Measurements from ENCODE around the gene MRPS25. TPM values are rescaled to one million over a fixed set of nuclear protein-coding genes. Genes with fewer than 3 reads are reported as not detected.

MRPS25 gene
- total and polyA plus RNA-seq, 9 of the 15 experiments (the other 6 are each of a cell fraction or from before 2014, with no cell fraction given): 34.3 to 129 (median 78.2) TPM

GRCh38 chr3:15063656-15064286, 1.3 kb downstream of the MRPS25 start:
- Histone ChIP-seq H3K9ac (ENCODE audit: insufficient read depth in 1 of 2, low read depth in 2 of 2, low read length in 2 of 2) (peak overlapping the region; percentile 98 to 99), H3K79me2 (ENCODE audit: control insufficient read depth, insufficient read depth, low read length) (peaks cover 50% of the 10 kb centered on the region), H3K9me3 (replicated peaks; ENCODE audit: control insufficient read depth, insufficient read depth, low read depth, low read length) (no peaks in the 10 kb centered on the region), H4K20me1 (replicated peaks; ENCODE audit: control insufficient read depth, insufficient read depth, low read length) (peaks cover 15% of the 10 kb centered on the region), H3K4me3 (peak overlapping the region; percentile 93), H2AFZ (ENCODE audit: low read depth, low read length) (no peak overlapping the region), H3K4me1 (replicated peaks in 1 of 2; ENCODE audit: control insufficient read depth in 2 of 2, insufficient read depth in 2 of 2, low read length in 2 of 2) (peaks cover 18 to 27% of the 10 kb centered on the region in 2 experiments; a peak in 4 of 5 replicates), H3K4me2 (ENCODE audit: insufficient read depth, low read length) (peak overlapping the region; percentile 90), H3K27ac (ENCODE audit: extremely low read depth, low read depth, low read length) (peak overlapping the region; percentile 99), H3K36me3 (ENCODE audit: control insufficient read depth, insufficient read depth, low read length) (peaks cover 39% of the 10 kb centered on the region), H3K9me1 (ENCODE audit: control insufficient read depth, insufficient read depth, low read length) (peaks cover 6% of the 10 kb centered on the region), H3K27me3 (ENCODE audit: control insufficient read depth in 2 of 2, insufficient read depth in 2 of 2, low read length in 2 of 2) (no peaks in the 10 kb centered on the region)
- ChIA-PET CTCF (ENCODE audit: low intra/inter-chr PET ratio) (no interaction called here), POLR2A (interaction anchor here (0.8 to 2.7 kb wide), 6 partner anchors 9 to 946 kb away, joined by 3 to 35 read pairs (median 10); partner anchors contain the start of gene RBSN)
- intact Hi-C loops (cut with micrococcal nuclease): loop anchor here (1.0 kb wide), 1 partner anchor 11 kb away; no protein-coding TSS in a partner anchor
- FAIRE-seq (peak; percentile 67), ATAC-seq (peak; percentile 13), DNase-seq (ENCODE audit: extremely low read depth in 1 of 4, low spot score in 3 of 4) (peak in 3 of 4 experiments; percentile 38 to 62 (median 45))
- in situ Hi-C loops (cut with MboI): no loop called here
- no TSS peak for BruUV-seq (replicated peaks)
- 18% methylated on average over 13 of the region's 13 CpGs for WGBS (ENCODE audit: insufficient coverage, low coverage, missing lambda C conversion rate)
- no peak for TF ChIP-seq MAX (CRISPR knock-in tag; IDR thresholded peaks at IDR 0.05)
- TF ChIP-seq HDAC1 (IDR thresholded peaks at IDR 0.05): 0 out of 4 replicates have a peak, but pooled peaks of 1 of the 2 experiments have one; percentile 13
- TF ChIP-seq ZNF445 (CRISPR knock-in tag; IDR thresholded peaks at IDR 0.05; ENCODE audit: low read depth): no peak
- TF ChIP-seq ZNF561 (CRISPR knock-in tag; conservative IDR thresholded peaks at IDR 0.05): no peak
- TF ChIP-seq, protein P1, sequence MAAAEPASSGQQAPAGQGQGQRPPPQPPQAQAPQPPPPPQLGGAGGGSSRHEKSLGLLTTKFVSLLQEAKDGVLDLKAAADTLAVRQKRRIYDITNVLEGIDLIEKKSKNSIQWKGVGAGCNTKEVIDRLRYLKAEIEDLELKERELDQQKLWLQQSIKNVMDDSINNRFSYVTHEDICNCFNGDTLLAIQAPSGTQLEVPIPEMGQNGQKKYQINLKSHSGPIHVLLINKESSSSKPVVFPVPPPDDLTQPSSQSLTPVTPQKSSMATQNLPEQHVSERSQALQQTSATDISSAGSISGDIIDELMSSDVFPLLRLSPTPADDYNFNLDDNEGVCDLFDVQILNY (CRISPR knock-in tag; IDR thresholded peaks at IDR 0.05): peak; percentile 52; the same call in 1 of the 2 replicates
- TF ChIP-seq CAMTA2 (CRISPR knock-in tag; conservative IDR thresholded peaks at IDR 0.05): no peak
- TF ChIP-seq RBM15 (IDR thresholded peaks at IDR 0.05; ENCODE audit: insufficient read depth, low read length): no peak
- TF ChIP-seq ZNF695 (CRISPR knock-in tag; IDR thresholded peaks at IDR 0.05): no peak
- no peak for TF ChIP-seq U2AF1 (optimal IDR thresholded peaks at IDR 0.05; ENCODE audit: low read depth, low read length)
- TF ChIP-seq RCOR1 (IDR thresholded peaks at IDR 0.05; ENCODE audit: borderline replicate concordance in 1 of 2, low read depth in 2 of 2, low read length in 2 of 2): no peak
- no peak for TF ChIP-seq EGR1 (conservative IDR thresholded peaks at IDR 0.05)
- TF ChIP-seq STAG1 (CRISPR knock-in tag; IDR thresholded peaks at IDR 0.05; ENCODE audit: borderline replicate concordance): no peak
- no peak for TF ChIP-seq ZNF668 (CRISPR knock-in tag; IDR thresholded peaks at IDR 0.05)
- no peak for TF ChIP-seq PPARD (CRISPR knock-in tag; IDR thresholded peaks at IDR 0.05)
- TF ChIP-seq E2F3 (CRISPR knock-in tag; IDR thresholded peaks at IDR 0.05): no peak
- TF ChIP-seq ZNF134 (CRISPR knock-in tag; conservative IDR thresholded peaks at IDR 0.05): no peak
- TF ChIP-seq, protein P2, sequence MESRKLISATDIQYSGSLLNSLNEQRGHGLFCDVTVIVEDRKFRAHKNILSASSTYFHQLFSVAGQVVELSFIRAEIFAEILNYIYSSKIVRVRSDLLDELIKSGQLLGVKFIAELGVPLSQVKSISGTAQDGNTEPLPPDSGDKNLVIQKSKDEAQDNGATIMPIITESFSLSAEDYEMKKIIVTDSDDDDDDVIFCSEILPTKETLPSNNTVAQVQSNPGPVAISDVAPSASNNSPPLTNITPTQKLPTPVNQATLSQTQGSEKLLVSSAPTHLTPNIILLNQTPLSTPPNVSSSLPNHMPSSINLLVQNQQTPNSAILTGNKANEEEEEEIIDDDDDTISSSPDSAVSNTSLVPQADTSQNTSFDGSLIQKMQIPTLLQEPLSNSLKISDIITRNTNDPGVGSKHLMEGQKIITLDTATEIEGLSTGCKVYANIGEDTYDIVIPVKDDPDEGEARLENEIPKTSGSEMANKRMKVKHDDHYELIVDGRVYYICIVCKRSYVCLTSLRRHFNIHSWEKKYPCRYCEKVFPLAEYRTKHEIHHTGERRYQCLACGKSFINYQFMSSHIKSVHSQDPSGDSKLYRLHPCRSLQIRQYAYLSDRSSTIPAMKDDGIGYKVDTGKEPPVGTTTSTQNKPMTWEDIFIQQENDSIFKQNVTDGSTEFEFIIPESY (CRISPR knock-in tag; IDR thresholded peaks at IDR 0.05): no peak
- no peak for TF ChIP-seq XRCC3 (IDR thresholded peaks at IDR 0.05)
- TF ChIP-seq BRF1 (IDR thresholded peaks at IDR 0.05; ENCODE audit: borderline replicate concordance, extremely low read depth, insufficient read length): no peak
- no peak for TF ChIP-seq NCOR1 (IDR thresholded peaks at IDR 0.05)
- no peak for TF ChIP-seq BMI1 (IDR thresholded peaks at IDR 0.05; ENCODE audit: low read length)

All from K562 (cell line).